Putamen (tissue), 1 donor: Measurements from ENCODE around the gene NR2F2.

Experiments
- DNase-seq: peaks from one replicate; pipeline ENCODE4 v3.0.0-alpha.2; 2016; ENCODE audit warnings: low spot score

NR2F2 gene

GRCh38 chr15:96330450-96331143 is at the start of gene NR2F2:
TSS of gene NR2F2 (plus strand) at chr15:96330700. CDS start at chr15:96332106, 1,406 bp downstream.
- DNase-seq, result peak; percentile 81

- DNase-seq, result no peak
These were observed 45.2 kb upstream of the NR2F2 start for GRCh38 chr15:96285305-96285704.

- DNase-seq, result no peak
These were observed 44.7 kb upstream of the NR2F2 start for GRCh38 chr15:96285729-96286254.

GRCh38 chr15:96290679-96291078 is 39.8 kb upstream of the NR2F2 start:
- DNase-seq, result no peak

- no peak for DNase-seq
These were observed 37.9 kb upstream of the NR2F2 start for GRCh38 chr15:96292635-96293034.

GRCh38 chr15:96293441-96293840 is 37.1 kb upstream of the NR2F2 start:
- no peak for DNase-seq

GRCh38 chr15:96294766-96295165 is 35.7 kb upstream of the NR2F2 start:
- DNase-seq, result no peak

GRCh38 chr15:96296264-96296663 is 34.2 kb upstream of the NR2F2 start:
- DNase-seq, result no peak

GRCh38 chr15:96297783-96298182 is 32.7 kb upstream of the NR2F2 start:
- no peak for DNase-seq

- no peak for DNase-seq
These were observed 32.3 kb upstream of the NR2F2 start for GRCh38 chr15:96298217-96298616.

- no peak for DNase-seq
These were observed 29.7 kb upstream of the NR2F2 start for GRCh38 chr15:96300836-96301235.

GRCh38 chr15:96303503-96304056 is 26.9 kb upstream of the NR2F2 start:
- no peak for DNase-seq

- no peak for DNase-seq
These were observed 25.7 kb upstream of the NR2F2 start for GRCh38 chr15:96304839-96305238.

- no peak for DNase-seq
These were observed 24.2 kb upstream of the NR2F2 start for GRCh38 chr15:96306321-96306720.

GRCh38 chr15:96307856-96308394 is 22.6 kb upstream of the NR2F2 start:
- no peak for DNase-seq

GRCh38 chr15:96309143-96309660 is 21.3 kb upstream of the NR2F2 start:
- DNase-seq, result no peak

GRCh38 chr15:96311256-96311955 is 19.1 kb upstream of the NR2F2 start:
- DNase-seq, result no peak

GRCh38 chr15:96311956-96312294 is 18.6 kb upstream of the NR2F2 start:
- DNase-seq, result no peak

- DNase-seq, result no peak
These were observed 17.7 kb upstream of the NR2F2 start for GRCh38 chr15:96312641-96313335.

- no peak for DNase-seq
These were observed 16.0 kb upstream of the NR2F2 start for GRCh38 chr15:96314518-96314917.

GRCh38 chr15:96314963-96315362 is 15.5 kb upstream of the NR2F2 start:
- DNase-seq, result no peak
